ENCODE measurements around the gene MAP3K9. TPM values are rescaled to one million over a fixed set of nuclear protein-coding genes. Genes with fewer than 3 reads are reported as not detected.

The MAP3K9 gene
- total RNA-seq, 1 experiment from 2014 or later: 12.1 TPM

DNA sequence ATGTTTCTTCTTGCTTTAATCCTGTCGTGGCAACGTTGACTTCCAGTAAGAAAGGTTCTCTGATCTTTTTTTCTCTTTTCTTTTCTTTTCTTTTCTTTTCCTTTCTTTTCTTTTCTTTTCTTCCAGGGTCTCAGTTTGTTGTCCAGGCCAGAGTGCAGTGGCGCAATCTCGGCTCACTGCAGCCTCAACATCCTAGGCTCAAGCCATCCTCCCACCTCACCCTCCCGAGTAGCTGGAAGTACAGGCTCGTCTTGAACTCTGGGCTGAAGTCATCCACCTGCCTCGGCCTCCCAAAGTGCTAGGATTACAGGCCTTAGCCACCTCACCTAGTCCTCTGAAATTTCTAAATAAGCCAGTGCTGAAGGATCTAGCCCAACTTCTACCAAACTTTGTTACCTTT is 1.3 kb upstream of the MAP3K9 start:
- H3K27me3 ChIP-seq (ENCODE audit: control insufficient read depth, insufficient read depth, low read length): no peaks in the 10 kb centered on the region
- CTCF ChIA-PET: no interaction called here
- TF ChIP-seq CTCF (IDR thresholded peaks at IDR 0.05) (no peak), REST (IDR thresholded peaks at IDR 0.05; ENCODE audit: insufficient read depth in 1 of 2, low read depth in 2 of 2, low read length in 1 of 2) (no peak), SIN3A (IDR thresholded peaks at IDR 0.05; ENCODE audit: borderline replicate concordance, insufficient read depth, low read depth, low read length) (no peak), TCF7L2 (IDR thresholded peaks at IDR 0.05; ENCODE audit: low read depth, low read length) (no peak), POLR2AphosphoS5 (IDR thresholded peaks at IDR 0.05; ENCODE audit: low read depth, low read length) (no peak)

GRCh38 chr14:70808416-70809224 is 693 bp downstream of the MAP3K9 start:
- ATAC-seq (peak; percentile 49), DNase-seq (ENCODE audit: low read depth, low spot score) (no peak)
- no peak for TF ChIP-seq TCF7L2 (IDR thresholded peaks at IDR 0.05; ENCODE audit: low read depth, low read length)
- TF ChIP-seq SIN3A (IDR thresholded peaks at IDR 0.05; ENCODE audit: borderline replicate concordance, insufficient read depth, low read depth, low read length): no peak
- TF ChIP-seq REST (IDR thresholded peaks at IDR 0.05; ENCODE audit: insufficient read depth in 1 of 2, low read depth in 2 of 2, low read length in 1 of 2): no peak
- no peak for TF ChIP-seq CTCF (IDR thresholded peaks at IDR 0.05)
- TF ChIP-seq POLR2AphosphoS5 (IDR thresholded peaks at IDR 0.05; ENCODE audit: low read depth, low read length): no peak
- H3K27me3 ChIP-seq (ENCODE audit: control insufficient read depth, insufficient read depth, low read length): no peaks in the 10 kb centered on the region
- in situ Hi-C loops (cut with HindIII; ENCODE audit: low pct_unique_long_range_greater_than_20kb, low sequenced_read_pairs) (no loop called here), intact Hi-C loops (cut with micrococcal nuclease; ENCODE audit: unreplicated experiment) (no loop called here)
- H3K27ac ChIP-seq (ENCODE audit: low read length): peak overlapping the region; percentile 83
- POLR2A ChIA-PET: interaction anchor here (0.7 kb wide), 1 partner anchor 24 kb away, joined by 3 read pairs; no protein-coding TSS in a partner anchor
- peaks cover 15% of the 10 kb centered on the region for H3K4me1 ChIP-seq (ENCODE audit: control insufficient read depth, insufficient read depth, low read length)
- no peaks in the 10 kb centered on the region; the same call in 1 of the 2 replicates for H3K36me3 ChIP-seq (ENCODE audit: control insufficient read depth, insufficient read depth, low read length)
- no TSS peak for BruUV-seq (replicated peaks)
- CTCF ChIA-PET: interaction anchor here (1.2 kb wide), 1 partner anchor 9 kb away, joined by 6 read pairs; no protein-coding TSS in a partner anchor
- no peaks in the 10 kb centered on the region for H3K9me3 ChIP-seq (ENCODE audit: control insufficient read depth, insufficient read depth, low read depth, low read length)
- peak overlapping the region; percentile 62 to 83 for H3K4me3 ChIP-seq (ENCODE audit: low read depth in 2 of 2, low read length in 2 of 2)

More for the DNA sequence above, 1.3 kb upstream of the MAP3K9 start:
- Histone ChIP-seq H3K9me3 (ENCODE audit: control insufficient read depth, insufficient read depth, low read depth, low read length) (no peaks in the 10 kb centered on the region), H3K36me3 (ENCODE audit: control insufficient read depth, insufficient read depth, low read length) (no peaks in the 10 kb centered on the region; the same call in 1 of the 2 replicates), H3K27ac (ENCODE audit: low read length) (peak overlapping the region; percentile 84), H3K4me1 (ENCODE audit: control insufficient read depth, insufficient read depth, low read length) (peaks cover 15% of the 10 kb centered on the region), H3K4me3 (ENCODE audit: low read depth in 2 of 2, low read length in 2 of 2) (peak overlapping the region; percentile 83 to 89)
- no peak for DNase-seq (ENCODE audit: low read depth, low spot score)
- intact Hi-C loops (cut with micrococcal nuclease; ENCODE audit: unreplicated experiment): loop anchor here (5.0 kb wide), 1 partner anchor 188 kb away; no protein-coding TSS in a partner anchor
- POLR2A ChIA-PET: no interaction called here
- in situ Hi-C loops (cut with HindIII; ENCODE audit: low pct_unique_long_range_greater_than_20kb, low sequenced_read_pairs): no loop called here
- no peak for ATAC-seq
- BruUV-seq (replicated peaks): no TSS peak

Measured in Panc1 (cell line).